Astrocyte (in vitro differentiated cells and primary cell): ENCODE data around the gene ITPRID2.

Experiments used
- CTCF ChIP-seq: IDR thresholded peaks from 2 replicates; pipeline ENCODE4 v1.5.1; 2011; ENCODE audit warnings: low read depth, mild to moderate bottlenecking, inconsistent platforms, low read length, moderate library complexity; ENCODE audit not compliant: insufficient read depth
- EZH2 ChIP-seq: IDR thresholded peaks from 2 replicates; pipeline ENCODE4 v1.6.1; 2012; ENCODE audit warnings: mild to moderate bottlenecking, low read length, inconsistent platforms; ENCODE audit not compliant: insufficient read depth

- TF ChIP-seq CTCF (no peak), EZH2 (no peak)
Measured at GRCh38 chr2:181972431-181973170, 81.1 kb downstream of the ITPRID2 start.
